GM19468 (cell line): ENCODE measurements around the gene RNF114.
"Not testable (repeated sequence)": the region's sequence is repeated elsewhere in the genome, so short reads cannot be mapped to it uniquely, and the experiment has no call there.

Source experiments
- ATAC-seq: cut with Tn5 transposase; IDR thresholded peaks from one replicate; pipeline ENCODE4 v1.9.1; 2021; ENCODE audit warnings: mild to moderate bottlenecking, moderate library complexity, moderate number of reproducible peaks; ENCODE audit not compliant: unreplicated experiment; ENCODE audit errors: extremely low read depth

Gene RNF114, protein sequence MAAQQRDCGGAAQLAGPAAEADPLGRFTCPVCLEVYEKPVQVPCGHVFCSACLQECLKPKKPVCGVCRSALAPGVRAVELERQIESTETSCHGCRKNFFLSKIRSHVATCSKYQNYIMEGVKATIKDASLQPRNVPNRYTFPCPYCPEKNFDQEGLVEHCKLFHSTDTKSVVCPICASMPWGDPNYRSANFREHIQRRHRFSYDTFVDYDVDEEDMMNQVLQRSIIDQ

DNA sequence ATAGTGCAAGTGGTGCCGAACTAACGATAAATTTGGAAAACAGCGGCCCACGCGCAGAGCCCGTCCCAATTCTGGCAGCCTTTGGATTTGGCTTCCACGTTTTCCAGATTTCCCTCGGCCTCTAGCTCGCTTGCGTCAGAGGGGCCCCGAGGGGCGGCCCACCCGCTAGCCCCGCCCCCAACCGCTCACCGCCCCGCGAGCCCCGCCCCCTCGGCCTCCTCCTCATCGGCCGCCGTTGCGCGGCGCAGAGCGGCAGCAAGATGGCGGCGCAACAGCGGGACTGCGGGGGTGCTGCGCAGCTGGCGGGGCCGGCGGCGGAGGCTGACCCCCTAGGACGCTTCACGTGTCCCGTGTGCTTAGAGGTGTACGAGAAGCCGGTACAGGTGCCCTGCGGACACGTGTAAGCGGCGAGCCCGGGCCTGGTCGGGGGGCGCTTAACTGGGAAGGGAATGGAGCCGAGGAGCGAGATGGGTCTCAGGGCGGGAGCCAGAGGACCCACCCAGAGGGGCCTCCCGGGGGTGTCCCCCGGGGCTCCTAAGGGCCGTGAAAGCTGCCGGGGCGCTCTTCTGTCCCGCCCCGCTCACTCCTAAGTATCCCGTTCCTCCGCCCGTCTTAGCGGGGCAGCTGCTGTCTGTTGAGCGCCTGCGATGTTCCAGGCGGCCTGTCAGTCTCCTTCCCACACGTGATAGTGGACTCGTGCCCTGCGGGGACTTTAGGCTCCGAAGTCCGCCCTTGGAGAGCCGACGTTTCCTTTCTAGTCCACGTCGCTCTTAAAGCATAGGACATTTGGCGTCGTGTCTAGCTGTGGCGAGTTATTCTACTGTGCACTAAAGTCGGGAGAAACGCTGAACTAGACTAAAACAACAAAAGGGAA, at the start of gene RNF114:
Gene RNF114 (plus strand): TSS at position 245 of the 874 bp plus-strand sequence. CDS start 16 bp downstream, at position 261.
- no peak for ATAC-seq

DNA sequence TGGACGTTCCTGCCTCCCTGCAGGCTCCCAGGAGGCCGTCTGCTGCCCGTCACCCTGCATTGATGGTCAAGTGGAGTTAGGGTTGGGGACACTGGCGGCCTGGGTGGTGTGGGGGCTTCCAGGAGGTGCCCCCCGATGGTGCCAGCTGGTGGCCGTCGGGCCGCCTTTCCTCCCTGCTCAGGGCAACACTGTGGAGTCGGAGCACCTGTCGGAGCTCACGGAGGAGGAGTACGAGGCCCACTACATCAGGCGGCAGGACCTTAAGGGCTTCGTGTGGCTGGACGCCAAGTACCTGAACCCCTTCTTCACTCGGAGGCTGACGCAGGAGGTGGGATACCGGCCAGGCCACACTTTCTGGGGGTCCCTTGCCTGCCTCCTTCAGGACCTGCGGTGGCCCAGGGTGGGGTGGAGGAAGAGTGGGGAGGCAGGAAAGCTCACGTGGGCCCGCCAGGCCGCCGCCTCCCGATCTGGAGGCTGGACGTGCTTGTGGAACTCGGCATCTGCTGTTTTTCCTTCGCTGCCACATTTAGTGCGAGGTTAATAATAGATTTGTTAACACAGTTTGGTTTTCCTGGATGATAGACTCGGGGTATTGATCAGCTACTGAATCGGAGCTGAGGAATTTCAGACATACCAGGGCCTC, 49.5 kb upstream of the RNF114 start:
- no peak for ATAC-seq

DNA sequence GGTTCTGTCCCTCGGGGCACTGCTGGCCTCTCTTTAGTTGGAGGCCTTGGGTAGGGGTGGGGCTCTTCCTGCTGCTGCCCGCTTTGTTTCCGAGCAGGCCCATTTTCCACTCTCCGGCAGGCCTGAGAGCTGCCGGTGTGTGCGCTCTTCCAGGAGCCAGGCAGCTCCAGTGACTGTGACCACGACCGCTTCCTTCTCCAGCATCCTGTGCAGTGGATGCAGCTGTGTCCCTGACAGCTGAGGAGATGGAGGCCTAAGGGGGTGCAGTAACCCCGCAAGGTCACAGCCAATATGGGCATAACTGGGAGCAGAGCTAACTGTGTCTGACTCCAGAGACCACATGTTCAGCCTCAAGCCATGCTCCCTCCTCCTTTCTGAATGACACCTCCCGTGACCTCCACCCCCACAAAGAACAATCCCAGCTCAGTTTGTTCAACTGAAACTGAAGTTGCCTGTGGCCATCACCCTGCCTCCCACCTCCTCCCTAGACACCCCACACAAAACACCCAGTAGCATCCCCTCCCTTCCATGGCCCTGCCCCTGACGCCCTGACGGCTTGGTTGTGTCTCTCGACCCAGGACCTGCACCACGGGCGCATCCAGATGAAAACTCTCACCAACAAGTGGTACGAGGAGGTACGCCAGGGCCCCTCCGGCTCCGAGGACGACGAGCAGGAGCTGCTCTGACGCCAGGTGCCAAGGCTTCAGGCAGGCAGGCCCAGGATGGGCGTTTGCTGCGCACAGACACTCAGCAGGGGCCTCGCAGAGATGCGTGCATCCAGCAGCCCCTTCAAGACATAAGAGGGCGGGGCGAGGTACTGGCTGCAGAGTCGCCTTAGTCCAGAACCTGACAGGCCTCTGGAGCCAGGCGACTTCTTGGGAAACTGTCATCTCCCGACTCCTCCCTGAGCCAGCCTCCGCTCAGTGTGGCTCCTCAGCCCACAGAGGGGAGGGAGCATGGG, 48.7 kb upstream of the RNF114 start:
- ATAC-seq: no peak

DNA sequence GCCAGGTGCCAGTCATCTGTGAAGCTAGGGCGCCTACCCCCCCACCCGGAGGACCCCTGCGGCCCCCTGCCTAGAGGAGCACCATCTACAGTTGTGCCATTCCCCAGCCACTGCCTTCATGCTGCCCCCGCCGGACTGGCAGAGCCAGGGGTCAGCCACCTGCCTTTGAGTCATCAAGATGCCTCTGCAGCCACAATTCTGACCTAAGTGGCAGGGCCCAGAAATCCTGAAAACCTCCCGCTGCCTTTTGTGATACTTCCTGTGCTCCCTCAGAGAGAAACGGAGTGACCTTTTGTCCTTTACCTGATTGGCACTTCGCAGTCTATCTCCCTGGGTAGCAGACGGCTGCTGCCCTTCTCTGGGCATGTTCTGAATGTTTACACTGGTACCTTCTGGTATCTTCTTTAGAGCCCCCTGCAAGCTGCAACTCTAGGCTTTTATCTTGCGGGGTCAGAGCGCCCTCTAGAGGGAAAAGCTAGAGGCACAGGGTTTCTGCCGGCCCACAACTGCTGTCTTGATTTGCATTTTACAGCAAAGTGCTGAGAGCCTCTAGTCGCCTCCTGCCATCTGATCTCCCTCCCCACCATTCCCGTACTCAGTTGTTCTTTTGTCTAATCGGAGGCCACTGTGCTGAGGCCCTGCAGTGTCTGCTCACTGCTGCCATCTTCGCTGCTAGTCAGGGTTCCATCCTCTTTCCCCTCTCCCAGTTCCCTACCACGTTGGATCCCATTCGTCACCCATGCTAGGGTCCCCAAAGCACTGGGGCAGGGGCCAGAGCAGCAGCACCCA, 47.8 kb upstream of the RNF114 start:
- no peak for ATAC-seq

DNA sequence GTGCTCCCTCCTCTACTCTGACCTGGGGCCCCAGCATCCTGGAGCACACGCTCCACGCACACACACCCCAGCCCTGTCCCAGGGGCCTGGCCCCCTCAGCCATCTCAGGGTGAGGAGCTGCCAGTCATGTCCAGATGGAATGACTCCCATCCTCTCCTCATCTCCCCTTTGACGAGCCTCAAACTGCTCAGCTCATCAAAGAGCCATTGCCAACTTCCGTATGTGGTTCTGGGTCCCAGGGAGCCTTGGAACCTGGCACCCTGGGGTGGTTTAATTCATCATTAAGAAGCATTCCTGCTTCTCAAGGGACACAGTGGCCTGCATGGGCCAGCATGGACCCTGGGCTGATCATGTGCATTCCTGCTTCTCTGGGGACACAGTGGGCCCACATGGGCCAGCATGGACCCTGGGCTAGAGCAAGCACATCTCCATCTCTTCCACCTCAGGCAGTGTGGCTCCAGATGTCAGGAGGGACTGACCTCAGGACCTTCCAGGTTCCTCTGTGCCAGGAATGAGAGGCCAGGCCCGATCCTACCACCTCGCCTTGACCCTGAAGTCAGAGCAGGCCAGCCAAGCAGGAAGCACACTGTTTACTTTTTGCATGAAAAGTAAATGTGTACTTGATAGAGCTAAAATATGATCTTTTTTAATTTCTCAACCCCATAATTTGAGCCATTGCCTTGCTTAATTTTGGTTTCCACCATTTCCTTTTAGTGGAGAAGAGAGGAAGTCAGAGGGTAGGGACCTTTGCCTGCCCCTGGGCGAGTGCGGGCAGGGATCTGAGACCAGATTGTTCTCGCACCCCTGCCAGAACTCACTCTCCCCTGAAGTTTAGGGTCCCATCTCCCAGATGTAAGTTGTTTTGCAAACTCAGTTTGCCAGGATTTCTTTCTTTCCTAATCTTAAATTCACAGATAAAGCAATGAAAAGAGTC, 46.9 kb upstream of the RNF114 start:
- no peak for ATAC-seq

DNA sequence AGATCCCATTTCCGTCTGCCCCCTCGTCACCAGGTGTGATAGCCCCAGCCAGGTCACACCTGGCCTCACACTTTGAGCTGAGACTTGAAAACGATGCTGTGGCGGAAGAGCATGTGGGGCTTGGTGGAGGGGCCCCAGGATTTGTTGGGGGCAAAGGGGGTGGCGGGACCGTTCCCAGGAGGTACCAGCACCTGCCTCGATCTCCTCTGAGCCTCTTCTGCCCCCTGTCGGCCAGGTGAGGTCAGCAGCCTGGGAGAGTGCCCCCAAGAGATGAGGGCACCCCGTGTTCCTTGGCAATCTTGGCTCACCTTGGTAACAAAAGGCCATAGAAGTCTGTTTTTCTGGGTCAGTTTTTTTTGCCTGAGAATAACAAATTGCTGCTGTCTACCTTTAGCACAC, 46.3 kb upstream of the RNF114 start:
- ATAC-seq: no peak

DNA sequence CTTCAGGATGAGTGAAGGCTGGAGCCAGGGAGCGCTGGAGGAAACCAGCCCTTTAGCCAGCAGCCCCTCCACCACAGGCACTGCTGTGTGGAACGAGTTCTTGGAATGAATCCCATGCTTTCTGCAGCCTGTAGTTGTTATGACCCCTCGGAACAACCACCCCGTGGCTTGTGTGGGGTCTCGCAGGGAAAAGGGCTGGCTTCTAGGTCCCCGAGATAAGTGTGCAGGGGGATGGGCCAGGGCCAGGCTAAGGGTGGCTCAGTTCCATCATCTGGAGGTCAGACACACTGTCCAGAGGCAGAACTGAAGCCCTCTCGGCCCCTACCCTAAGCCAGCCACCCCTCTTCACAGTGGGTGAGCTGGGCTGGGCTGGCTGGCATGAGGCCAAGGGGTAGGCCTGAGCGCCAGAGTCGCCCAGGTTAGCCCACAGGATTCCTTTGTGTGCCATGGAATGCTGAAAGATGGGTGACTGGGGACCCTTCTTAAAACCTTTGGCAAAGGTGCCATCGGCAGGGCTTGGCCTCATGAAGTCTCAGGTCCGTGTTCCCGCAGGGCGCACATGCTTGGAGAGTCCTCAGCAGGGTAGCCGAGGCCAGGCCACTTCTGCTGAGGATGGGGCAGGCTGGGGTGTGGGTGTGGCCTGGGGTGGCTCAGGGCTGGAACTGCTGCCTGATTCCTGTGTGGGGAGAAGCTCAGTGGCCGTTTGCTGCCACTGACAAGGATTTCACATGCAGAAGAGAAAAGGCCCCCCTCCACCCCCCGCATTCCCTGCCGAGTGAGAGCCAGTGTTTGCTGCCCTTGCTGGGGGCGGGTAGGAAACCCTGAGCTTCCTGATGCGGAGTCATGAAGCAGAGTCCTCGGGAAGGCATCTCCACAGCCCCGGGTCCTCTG, 45.5 kb upstream of the RNF114 start:
- no peak for ATAC-seq

DNA sequence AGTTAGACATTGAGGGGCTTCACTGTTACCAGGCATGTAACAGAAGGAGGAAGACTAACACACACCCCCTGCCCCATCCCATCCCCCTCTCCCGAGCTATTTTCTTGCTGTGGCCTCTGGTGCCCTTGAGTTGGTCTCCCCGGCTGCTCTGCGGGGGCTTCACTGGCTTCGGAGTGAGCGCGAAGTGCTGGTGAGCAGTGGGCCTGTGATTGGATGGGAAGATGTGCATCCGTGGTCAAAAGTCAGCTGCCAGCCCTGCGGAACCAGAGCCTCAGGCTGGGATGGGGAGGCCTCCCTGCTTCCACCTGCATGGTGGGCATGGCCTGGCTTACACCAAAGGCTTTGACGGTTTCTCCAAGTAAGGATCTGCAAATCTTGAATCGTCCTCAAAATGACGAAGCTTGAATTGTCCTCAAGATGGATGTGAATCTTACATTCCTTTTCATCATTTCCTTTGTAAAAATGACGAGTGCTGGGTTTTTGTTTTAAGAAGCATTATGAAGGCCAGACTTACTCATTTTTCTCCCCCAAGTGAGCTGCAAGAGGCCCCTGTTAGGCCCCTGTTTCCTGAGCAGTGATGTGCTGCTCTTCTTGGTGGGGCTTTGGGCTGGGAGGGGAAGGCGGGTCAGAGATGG, 44.6 kb upstream of the RNF114 start:
- ATAC-seq: no peak

DNA sequence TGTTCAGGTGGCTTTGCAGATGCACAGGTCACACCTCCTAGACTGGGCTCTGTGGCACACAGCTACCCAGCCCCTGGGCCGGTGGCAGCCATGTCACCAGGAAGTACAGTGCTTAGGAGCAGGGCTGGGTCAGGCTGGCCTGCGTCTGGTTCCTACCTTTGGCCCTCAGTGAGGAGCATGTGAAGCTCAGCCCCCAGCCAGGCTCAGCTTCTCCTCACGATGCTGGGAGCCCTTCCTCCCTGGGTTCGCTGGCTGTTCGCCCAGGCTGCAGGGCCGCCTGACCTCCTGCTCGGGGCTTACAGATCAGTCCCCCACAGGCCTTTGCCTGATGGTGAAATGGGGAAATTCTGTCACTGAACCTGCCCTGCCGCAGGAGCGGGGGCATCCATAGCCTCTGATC, 43.9 kb upstream of the RNF114 start:
- ATAC-seq: no peak

DNA sequence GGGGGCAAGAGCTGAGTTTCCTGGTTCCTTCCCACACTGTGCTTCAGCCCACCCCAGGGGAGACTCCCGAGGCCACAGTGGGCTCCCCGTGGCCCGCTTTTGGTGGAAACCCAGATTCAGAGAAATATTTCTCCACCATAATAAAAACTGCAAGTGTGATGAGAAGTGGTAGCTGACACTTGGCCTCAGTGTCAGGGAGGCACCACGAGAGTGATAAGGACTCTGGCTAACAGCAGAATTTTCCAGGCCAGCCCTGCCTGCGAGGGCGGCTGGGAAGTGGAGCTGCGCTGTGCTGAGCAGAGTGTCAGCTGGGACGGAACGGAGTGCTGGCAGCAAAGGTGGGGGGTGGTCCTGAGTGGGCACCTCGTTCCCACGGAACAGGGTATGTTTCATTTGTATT, 43.4 kb upstream of the RNF114 start:
- no peak for ATAC-seq

DNA sequence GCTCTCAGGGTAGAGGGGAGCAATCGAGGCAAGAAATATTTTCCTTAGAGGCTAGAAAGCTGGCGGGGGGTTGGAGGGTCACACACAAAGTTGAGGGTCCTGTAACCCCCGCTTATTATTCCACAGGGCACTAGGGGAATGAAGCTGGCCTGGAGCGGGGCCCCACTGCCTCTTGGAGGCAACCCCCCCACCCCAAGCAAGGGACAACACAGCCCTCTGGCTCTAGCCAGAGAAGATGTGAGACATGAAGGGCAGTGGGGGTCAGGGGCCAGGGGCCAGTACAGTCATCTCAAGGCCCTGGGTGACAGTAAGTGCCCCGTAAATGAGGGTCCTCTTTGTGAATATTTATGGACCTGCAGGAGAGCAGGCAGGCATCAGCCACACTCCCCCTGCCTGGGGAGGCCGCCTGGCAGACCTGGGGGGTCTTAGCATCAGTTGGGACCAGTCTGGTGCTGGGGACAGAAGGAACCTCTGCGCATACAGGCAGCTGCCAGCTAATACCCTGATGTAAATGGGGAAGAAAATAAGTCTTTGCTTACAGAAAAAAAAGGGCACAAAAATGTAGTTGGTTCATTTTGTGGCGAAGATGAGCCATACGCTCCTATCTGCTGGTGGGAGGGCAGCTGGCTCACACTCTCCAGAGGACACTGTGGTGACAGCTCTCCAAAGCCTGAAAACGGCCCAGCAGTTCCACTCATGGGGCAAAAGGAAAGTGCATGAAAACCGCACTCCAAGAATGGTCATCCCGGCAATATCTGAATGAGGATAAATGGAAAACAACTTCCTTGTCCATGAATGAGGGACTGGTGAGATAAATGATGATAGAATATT, 42.7 kb upstream of the RNF114 start:
- ATAC-seq: no peak

DNA sequence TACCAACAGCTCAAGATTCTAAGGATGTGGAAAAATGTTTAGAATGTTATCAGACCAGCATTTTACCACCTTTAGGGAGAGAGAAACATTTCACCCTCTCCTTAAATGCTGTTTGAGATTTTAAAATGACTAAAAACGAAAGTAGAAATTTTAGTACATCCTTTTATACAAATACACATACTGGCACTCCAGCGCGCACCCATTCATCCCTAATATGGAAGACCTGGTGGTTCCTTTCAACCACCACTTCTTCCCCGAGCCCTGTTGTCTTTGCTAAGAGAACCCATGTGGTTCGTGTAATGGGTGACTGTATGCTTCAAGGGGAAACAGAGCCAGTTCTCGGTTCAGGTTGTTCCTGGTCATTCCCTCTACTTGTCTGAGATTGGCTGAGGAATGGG, 42.1 kb upstream of the RNF114 start:
- ATAC-seq: no peak

DNA sequence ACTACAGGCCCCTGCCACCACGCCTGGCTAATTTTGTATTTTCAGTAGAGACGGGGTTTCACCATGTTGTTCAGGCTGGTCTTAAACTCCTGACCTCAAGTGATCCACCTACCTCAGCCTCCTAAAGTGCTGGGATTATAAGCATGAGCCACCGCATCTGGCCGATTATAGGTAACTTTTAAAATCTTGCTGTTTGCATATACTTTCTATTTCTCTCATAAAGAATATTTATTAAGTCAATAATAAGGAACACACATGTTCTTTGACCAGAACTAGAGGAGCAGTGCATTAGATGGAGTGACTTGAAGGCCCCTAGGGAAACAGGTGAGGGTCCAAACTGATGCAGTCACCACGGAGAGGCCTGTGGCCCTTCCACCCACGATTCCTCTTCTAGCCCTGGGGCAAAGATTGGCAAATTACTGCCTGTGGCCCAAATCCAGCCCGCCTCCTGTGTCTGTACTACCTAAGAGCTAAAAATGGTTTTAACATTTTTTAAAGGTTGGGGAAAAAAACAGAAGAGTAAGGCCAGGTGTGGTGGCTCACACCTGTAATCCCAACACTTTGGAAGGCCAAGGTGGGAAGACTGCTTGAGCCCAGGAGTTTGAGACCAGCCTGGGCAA, 40.6 kb upstream of the RNF114 start:
- not testable (repeated sequence) for ATAC-seq

DNA sequence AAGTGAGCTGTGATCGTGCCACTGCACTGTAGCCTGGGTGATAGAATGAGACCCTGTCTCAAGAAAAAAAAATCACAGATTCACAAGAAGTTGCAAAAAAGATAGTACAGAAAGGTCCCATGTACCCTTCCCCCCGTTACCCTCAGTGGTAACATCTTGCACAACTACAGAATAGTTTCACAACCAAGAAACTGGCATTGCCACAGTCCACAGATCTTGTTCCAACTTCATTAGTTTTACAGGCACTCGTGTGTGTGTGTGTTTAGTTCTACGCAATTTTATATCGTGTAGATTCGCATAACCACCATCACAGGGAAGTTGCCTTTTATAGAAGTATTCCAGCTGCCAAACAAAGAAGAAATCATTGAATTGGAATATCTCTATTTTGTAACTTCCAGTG, 40.0 kb upstream of the RNF114 start:
- ATAC-seq: no peak

DNA sequence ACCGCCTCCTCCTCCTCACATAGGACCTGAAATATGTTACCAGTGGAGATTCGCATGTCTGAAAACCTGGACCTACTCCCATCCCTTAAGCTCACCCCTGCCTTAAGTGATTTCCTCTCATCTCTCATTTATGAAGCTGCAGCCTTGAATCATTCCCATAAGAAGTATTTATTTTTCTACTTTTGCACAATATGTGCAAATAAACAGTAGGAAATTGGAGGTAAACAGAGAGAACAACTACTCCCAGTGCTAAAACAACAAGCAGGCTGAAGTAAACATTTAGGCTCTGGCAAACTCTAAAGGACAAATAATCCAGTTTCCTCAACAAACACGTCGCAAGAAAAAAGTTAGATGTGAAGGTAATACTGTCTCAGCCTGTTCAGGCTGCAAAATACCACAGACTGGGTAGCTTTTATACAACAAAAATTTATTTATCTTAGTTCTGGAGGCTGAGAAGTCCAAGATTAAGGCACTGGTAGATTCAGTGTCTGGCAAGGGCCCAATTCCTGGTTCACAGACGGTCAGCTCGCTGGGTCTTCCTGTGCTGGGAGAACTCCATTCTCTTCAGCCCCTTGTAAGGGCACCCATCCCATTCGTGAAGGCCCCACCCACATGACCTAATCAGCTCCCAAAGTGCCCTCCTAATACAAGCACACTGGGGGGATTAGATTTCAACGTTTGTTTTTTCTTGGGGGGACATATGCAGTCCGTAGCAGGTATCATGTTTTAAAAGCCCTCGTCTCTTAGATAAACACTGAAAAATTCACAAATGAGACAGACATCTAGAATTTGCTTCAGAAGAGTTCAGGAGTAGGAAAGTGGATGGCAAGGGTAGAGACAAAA, 36.4 kb upstream of the RNF114 start:
- no peak for ATAC-seq
